Subcutaneous adipose tissue (tissue), 4 donors: ENCODE results near the gene CSMD2. TPM values are rescaled to one million over a fixed set of nuclear protein-coding genes. Genes with fewer than 3 reads are reported as not detected.

ENCODE experiments used
- total RNA-seq, 4 donors: library from RNA; depleted of rRNA; stranded (reverse); fragments of >200 nt; gene quantifications; one replicate each; pipeline ENCODE4 v1.1.0, GENCODE V29; 2016
- TF ChIP-seq, protein P1 (sequence below): fragments of 450-650 bp; IDR thresholded peaks from one replicate; pipeline ENCODE4 v1.5.1; 2016; ENCODE audit warnings: low read depth, mild to moderate bottlenecking, control low read depth, antibody characterized with exemption, moderate library complexity

CSMD2 gene
- total RNA-seq, 4 donors from 2014 or later, result 0.38 to 4.4 (median 1.00) TPM

DNA sequence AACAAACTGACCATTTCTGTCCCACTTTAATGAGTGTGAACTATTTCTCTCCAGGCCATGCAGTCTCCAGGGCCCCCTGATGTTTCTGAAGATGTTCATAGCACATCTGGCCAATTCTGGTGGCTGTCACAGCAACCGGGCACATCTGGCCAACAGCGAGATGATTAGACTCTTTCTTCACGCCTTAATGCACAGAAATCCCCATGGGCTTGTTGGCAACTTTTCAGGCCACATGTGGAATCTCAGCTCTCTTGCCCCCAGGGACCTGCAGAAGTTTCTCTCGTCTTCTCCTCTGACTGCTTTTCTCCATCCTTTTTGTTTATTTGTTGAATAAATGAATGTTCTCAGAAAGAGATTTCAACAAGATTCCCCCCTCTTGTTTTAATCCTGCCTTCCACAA, 372.4 kb downstream of the CSMD2 start:
- TF ChIP-seq, protein P1, sequence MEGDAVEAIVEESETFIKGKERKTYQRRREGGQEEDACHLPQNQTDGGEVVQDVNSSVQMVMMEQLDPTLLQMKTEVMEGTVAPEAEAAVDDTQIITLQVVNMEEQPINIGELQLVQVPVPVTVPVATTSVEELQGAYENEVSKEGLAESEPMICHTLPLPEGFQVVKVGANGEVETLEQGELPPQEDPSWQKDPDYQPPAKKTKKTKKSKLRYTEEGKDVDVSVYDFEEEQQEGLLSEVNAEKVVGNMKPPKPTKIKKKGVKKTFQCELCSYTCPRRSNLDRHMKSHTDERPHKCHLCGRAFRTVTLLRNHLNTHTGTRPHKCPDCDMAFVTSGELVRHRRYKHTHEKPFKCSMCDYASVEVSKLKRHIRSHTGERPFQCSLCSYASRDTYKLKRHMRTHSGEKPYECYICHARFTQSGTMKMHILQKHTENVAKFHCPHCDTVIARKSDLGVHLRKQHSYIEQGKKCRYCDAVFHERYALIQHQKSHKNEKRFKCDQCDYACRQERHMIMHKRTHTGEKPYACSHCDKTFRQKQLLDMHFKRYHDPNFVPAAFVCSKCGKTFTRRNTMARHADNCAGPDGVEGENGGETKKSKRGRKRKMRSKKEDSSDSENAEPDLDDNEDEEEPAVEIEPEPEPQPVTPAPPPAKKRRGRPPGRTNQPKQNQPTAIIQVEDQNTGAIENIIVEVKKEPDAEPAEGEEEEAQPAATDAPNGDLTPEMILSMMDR, result no peak

DNA sequence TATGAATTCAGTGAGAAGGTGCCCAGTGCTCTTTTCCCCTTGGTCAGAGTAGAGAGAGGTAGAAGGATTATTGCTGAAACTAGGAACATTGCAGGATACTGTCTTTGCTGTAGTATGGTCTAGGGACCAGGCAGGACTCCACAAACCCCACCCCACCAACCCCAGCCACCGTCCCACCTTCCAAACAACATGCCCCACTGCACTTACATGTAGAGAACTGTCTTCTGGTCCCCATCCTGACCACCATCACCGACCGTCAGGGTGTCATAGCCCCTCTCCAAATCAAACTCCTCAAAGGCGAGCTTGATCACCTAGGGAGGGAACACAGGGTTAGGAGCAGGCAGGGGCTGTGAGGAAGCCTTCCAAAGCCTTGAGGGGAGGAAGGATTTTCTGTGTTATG, 372.8 kb downstream of the CSMD2 start:
- TF ChIP-seq, protein P1, result no peak

DNA sequence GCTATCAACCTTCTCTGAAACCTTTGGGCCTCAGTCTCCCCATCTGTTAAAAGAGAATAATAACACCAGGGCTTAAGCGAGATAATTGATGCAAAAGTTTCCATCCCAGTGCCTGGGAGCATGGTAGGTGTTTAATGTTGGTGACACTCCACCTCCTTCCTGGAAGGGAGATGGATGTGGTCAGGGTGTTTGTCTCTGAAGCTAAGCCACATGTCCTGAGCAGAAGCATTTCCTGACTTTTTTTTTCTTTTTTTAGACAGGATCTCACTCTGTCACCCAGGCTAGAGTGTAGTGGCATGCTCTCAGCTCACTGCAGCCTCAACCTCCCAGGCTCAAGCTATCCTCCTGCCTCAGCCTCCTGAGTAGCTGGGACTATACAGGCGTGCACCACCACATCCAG, 373.8 kb downstream of the CSMD2 start:
- TF ChIP-seq, protein P1, result no peak

DNA sequence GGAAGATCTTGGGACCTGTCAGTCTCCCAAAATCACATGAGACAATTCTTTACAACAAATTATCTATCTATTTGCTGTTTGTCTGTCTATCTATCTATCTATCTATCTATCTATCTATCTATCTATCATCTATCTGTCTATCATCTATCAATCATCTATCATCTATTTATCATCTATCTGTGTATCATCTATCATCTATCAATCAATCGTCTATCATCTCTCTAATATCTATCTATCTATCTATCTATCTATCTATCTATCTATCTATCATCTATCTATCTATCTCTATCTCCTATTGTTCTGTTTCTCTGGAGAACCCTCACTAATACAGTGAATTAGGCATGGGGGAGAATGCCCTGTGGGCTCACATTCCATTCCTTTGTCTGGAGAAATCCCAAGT, 374.5 kb downstream of the CSMD2 start:
- TF ChIP-seq, protein P1, result no peak

DNA sequence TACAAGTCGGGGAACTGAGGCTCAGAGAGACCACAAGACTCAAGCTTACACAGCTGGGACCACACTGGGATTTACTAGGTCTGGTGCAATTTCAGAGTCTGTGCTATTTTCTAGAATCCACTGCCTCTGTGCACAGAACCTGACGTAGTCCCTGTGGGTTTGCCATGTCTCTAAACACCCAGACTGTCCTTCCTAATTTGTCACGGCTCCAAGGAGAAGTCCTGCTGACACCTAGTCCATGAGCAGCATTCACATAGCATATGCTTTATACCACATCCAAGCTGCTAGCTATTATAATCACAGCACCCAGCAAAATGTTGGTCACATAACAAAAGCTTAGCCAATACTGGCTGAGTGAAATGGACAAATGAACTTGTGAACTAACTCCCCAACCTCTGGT, 380.2 kb downstream of the CSMD2 start:
- TF ChIP-seq, protein P1, result no peak

DNA sequence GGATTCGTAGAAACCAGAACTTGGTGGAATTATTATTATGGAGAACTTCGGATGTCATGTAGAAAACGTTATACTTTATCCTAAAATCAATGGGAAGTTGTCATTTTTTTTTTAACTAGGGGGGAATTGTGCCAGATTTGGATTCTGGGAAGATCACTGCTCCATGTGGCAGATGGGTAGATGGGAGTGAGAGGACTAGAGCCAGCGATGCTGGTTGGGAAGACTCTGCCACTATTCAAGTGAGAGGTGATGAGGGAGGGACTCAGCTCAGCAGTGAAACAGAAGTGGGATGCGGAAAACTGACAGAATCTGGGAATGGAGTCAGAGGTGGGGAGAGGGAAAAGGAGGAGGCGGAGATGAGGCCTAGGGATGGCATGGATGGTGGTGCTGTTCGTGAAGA, 382.3 kb downstream of the CSMD2 start:
- TF ChIP-seq, protein P1, result no peak

DNA sequence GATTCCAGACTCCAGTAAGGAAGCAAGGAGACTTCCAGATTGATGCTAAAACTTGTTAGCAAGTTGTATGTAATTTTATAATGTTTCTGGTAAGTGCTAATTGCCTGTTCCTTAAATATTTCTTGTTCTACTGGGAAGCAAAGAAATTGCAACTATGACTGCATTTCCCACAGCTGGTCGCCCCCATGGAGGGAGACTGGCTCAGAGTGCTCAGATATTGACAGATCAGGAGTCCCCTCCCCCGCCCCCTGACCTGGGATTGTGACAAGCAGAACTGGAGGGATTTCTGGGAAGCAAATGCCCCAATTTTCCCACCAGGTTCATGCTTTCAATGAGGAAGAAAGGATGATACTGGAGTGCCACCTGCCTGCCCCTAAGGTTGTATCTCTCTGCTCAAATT, 383.4 kb downstream of the CSMD2 start:
- TF ChIP-seq, protein P1, result no peak
